ACC112 (cell line): ENCODE data around the gene FCN3.

ENCODE experiments used
- H2AFZ ChIP-seq: fragments of 200-600 bp; sonication (generic); one replicate; pipeline ENCODE4 v1.6.0; 2017; ENCODE audit warnings: antibody characterized with exemption, low read length; ENCODE audit not compliant: unreplicated experiment
- H3K27ac ChIP-seq: fragments of 200-600 bp; sonication (generic); 2 replicates; pipeline ENCODE4 v1.5.1; 2014; ENCODE audit warnings: low read depth, mild to moderate bottlenecking, antibody characterized with exemption, low read length, moderate library complexity
- H3K27me3 ChIP-seq: fragments of 200-600 bp; sonication (generic); 2 replicates; pipeline ENCODE4 v1.6.1; 2014; ENCODE audit warnings: mild to moderate bottlenecking, antibody characterized with exemption, low read length, moderate library complexity, mixed read lengths; ENCODE audit not compliant: insufficient read depth
- H3K36me3 ChIP-seq: fragments of 200-600 bp; sonication (generic); 2 replicates; pipeline ENCODE4 v1.6.1; 2016; ENCODE audit warnings: mild to moderate bottlenecking, antibody characterized with exemption, low read length, moderate library complexity, mixed read lengths; ENCODE audit not compliant: insufficient read depth
- H3K4me1 ChIP-seq: fragments of 200-600 bp; sonication (generic); one replicate; pipeline ENCODE4 v1.6.1; 2016; ENCODE audit warnings: low read length, mixed read lengths; ENCODE audit not compliant: insufficient read depth, unreplicated experiment, control insufficient read depth
- H3K4me3 ChIP-seq: fragments of 200-600 bp; sonication (generic); 2 replicates; pipeline ENCODE4 v1.5.1; 2014; ENCODE audit warnings: mild to moderate bottlenecking, low read depth, low read length
- H3K79me2 ChIP-seq: fragments of 200-600 bp; sonication (generic); one replicate; pipeline ENCODE4 v1.6.0; 2016; ENCODE audit warnings: low read length; ENCODE audit not compliant: control insufficient read depth, unreplicated experiment, insufficient read depth

FCN3 gene

GRCh38 chr1:27335506-27336422 is 38.9 kb downstream of the FCN3 start:
- H3K27ac ChIP-seq: no peak overlapping the region
- H3K4me1 ChIP-seq: peaks cover 21% of the 10 kb centered on the region
- H2AFZ ChIP-seq: no peak overlapping the region
- peaks cover 2% of the 10 kb centered on the region for H3K79me2 ChIP-seq
- H3K4me3 ChIP-seq: no peak overlapping the region
- H3K27me3 ChIP-seq: no peaks in the 10 kb centered on the region
- peaks cover 16% of the 10 kb centered on the region; the same call in 1 of the 2 replicates for H3K36me3 ChIP-seq

- H3K79me2 ChIP-seq: peaks cover 14% of the 10 kb centered on the region
- no peak overlapping the region for H2AFZ ChIP-seq
- H3K27ac ChIP-seq: no peak overlapping the region
- peaks cover 16% of the 10 kb centered on the region; the same call in 1 of the 2 replicates for H3K36me3 ChIP-seq
- no peaks in the 10 kb centered on the region for H3K27me3 ChIP-seq
- H3K4me3 ChIP-seq: no peak overlapping the region
- peaks cover 16% of the 10 kb centered on the region for H3K4me1 ChIP-seq
Measured at GRCh38 chr1:27333717-27334279, 40.8 kb downstream of the FCN3 start.

GRCh38 chr1:27332536-27333281 is 41.9 kb downstream of the FCN3 start:
- H2AFZ ChIP-seq: no peak overlapping the region
- H3K36me3 ChIP-seq: peaks cover 16% of the 10 kb centered on the region; the same call in 1 of the 2 replicates
- no peak overlapping the region for H3K4me3 ChIP-seq
- H3K27me3 ChIP-seq: no peaks in the 10 kb centered on the region
- peaks cover 25% of the 10 kb centered on the region for H3K79me2 ChIP-seq
- H3K27ac ChIP-seq: peak overlapping the region; percentile 45; the same call in 1 of the 2 replicates
- H3K4me1 ChIP-seq: peaks cover 14% of the 10 kb centered on the region

- Histone ChIP-seq H3K27me3 (no peaks in the 10 kb centered on the region), H3K27ac (peak overlapping the region; percentile 45), H3K36me3 (peaks cover 16% of the 10 kb centered on the region; the same call in 1 of the 2 replicates)
Measured at GRCh38 chr1:27331922-27332321, 42.7 kb downstream of the FCN3 start.

GRCh38 chr1:27331426-27331825 is 43.2 kb downstream of the FCN3 start:
- peaks cover 14% of the 10 kb centered on the region for H3K4me1 ChIP-seq
- H3K27ac ChIP-seq: no peak overlapping the region
- peaks cover 36% of the 10 kb centered on the region for H3K79me2 ChIP-seq
- H3K4me3 ChIP-seq: no peak overlapping the region
- no peaks in the 10 kb centered on the region for H3K27me3 ChIP-seq
- H2AFZ ChIP-seq: no peak overlapping the region
- H3K36me3 ChIP-seq: peaks cover 16% of the 10 kb centered on the region; the same call in 1 of the 2 replicates

More at GRCh38 chr1:27331922-27332321, 42.7 kb downstream of the FCN3 start:
- no peak overlapping the region for H3K4me3 ChIP-seq
- no peak overlapping the region for H2AFZ ChIP-seq
- peaks cover 14% of the 10 kb centered on the region for H3K4me1 ChIP-seq
- H3K79me2 ChIP-seq: peaks cover 31% of the 10 kb centered on the region

GRCh38 chr1:27330786-27331185 is 43.8 kb downstream of the FCN3 start:
- H3K36me3 ChIP-seq: peaks cover 16% of the 10 kb centered on the region; the same call in 1 of the 2 replicates
- H3K79me2 ChIP-seq: peaks cover 42% of the 10 kb centered on the region
- H3K27ac ChIP-seq: no peak overlapping the region
- H3K4me1 ChIP-seq: peaks cover 14% of the 10 kb centered on the region
- H3K4me3 ChIP-seq: no peak overlapping the region
- no peaks in the 10 kb centered on the region for H3K27me3 ChIP-seq
- H2AFZ ChIP-seq: no peak overlapping the region

GRCh38 chr1:27327964-27328363 is 46.7 kb downstream of the FCN3 start:
- Histone ChIP-seq H3K27ac (no peak overlapping the region), H3K79me2 (peaks cover 69% of the 10 kb centered on the region)

GRCh38 chr1:27325286-27325685 is 49.3 kb downstream of the FCN3 start:
- Histone ChIP-seq H3K27me3 (no peaks in the 10 kb centered on the region), H2AFZ (no peak overlapping the region), H3K4me3 (no peak overlapping the region), H3K36me3 (no peaks in the 10 kb centered on the region), H3K79me2 (peaks cover 73% of the 10 kb centered on the region), H3K4me1 (peaks cover 9% of the 10 kb centered on the region), H3K27ac (no peak overlapping the region)

More at GRCh38 chr1:27327964-27328363, 46.7 kb downstream of the FCN3 start:
- Histone ChIP-seq H2AFZ (no peak overlapping the region), H3K4me3 (no peak overlapping the region), H3K4me1 (peaks cover 23% of the 10 kb centered on the region), H3K36me3 (peaks cover 6% of the 10 kb centered on the region; the same call in 1 of the 2 replicates), H3K27me3 (no peaks in the 10 kb centered on the region)

GRCh38 chr1:27322569-27323240 is 51.9 kb downstream of the FCN3 start:
- Histone ChIP-seq H2AFZ (peak overlapping the region; percentile 26), H3K4me1 (peaks cover 9% of the 10 kb centered on the region), H3K79me2 (peaks cover 54% of the 10 kb centered on the region)

More at GRCh38 chr1:27322569-27323240, 51.9 kb downstream of the FCN3 start:
- Histone ChIP-seq H3K27me3 (no peaks in the 10 kb centered on the region), H3K27ac (peak overlapping the region; percentile 68), H3K36me3 (no peaks in the 10 kb centered on the region), H3K4me3 (peak overlapping the region; percentile 87)
